Lower lobe of right lung (tissue), 2 donors: ENCODE measurements around the gene ANGPTL8. TPM values are rescaled to one million over a fixed set of nuclear protein-coding genes. Genes with fewer than 3 reads are reported as not detected.
A peak's percentile ranks its signal among the peaks of the same experiment; 100 is the strongest.

Source experiments
- ATAC-seq, 2 donors: fragments of 200-7000 bp; cut with Tn5 transposase; one replicate each; pipeline ENCODE4 v1.9.1; 2020 to 2022; ENCODE audit warnings: mild to moderate bottlenecking in 2 of 2, moderate library complexity in 2 of 2
- DNase-seq: peaks from one replicate; pipeline ENCODE4 v3.0.0-alpha.2; 2020
- H3K27ac ChIP-seq: fragments of 200-600 bp; one replicate; pipeline ENCODE4 v1.8.0; 2022
- H3K27me3 ChIP-seq: fragments of 200-600 bp; one replicate; pipeline ENCODE4 v1.8.0; 2022; ENCODE audit warnings: low read depth
- H3K36me3 ChIP-seq: fragments of 200-600 bp; one replicate; pipeline ENCODE4 v1.8.0; 2022; ENCODE audit warnings: mild to moderate bottlenecking
- H3K4me1 ChIP-seq: fragments of 200-600 bp; one replicate; pipeline ENCODE4 v1.8.0; 2022
- H3K4me3 ChIP-seq: fragments of 200-600 bp; one replicate; pipeline ENCODE4 v1.8.0; 2022; ENCODE audit warnings: mild to moderate bottlenecking
- H3K9me3 ChIP-seq: fragments of 200-600 bp; one replicate; pipeline ENCODE4 v1.8.0; 2022
- intact Hi-C: fragments of 100-400 bp; cut with DNase I; formaldehyde crosslinking; loops from one replicate; pipeline ENCODE4 v1.11.0; 2022
- total RNA-seq: library from RNA; stranded (reverse); fragmentation: NEBNext Ultra II Directional; extraction: Animal tissue kit (Norgen Biotek cat#: 25700); gene quantifications from one replicate; pipeline ENCODE4 v1.2.1, GENCODE V29; 2021
- TF ChIP-seq, protein P1 (sequence below): fragments of 200-600 bp; IDR thresholded peaks from one replicate; pipeline ENCODE4 v1.8.0; 2022; ENCODE audit warnings: antibody characterized with exemption, mild to moderate bottlenecking
- donor health status: DM: no; HTN: yes; CAD: no; lungs with severe emphysema.

The ANGPTL8 gene
- total RNA-seq, 1 donor from 2014 or later: not detected

DNA sequence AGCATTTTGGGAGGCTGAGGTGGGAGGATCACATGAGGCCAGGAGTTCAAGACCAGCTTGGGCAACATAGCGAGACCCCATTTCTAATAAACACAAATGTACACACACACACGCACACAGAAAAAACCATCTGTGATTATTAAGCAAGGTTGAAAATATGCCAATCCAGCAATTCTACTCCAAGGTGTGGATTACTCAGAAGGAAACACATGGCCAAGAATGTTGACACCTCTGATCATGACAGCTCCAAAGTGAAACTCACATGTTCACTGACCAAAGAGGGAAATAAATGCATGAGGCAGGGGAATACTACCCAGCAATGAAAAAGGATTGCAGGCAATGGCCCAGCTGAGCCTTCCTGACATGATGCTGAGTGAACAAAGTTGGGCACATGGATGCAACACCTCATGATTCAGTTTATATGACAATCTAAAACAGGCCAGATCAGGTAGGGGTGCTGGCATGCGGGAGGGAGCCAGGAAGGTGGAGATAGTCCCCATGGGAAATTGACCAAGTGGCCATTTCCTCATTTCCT lies 18.5 kb downstream of the ANGPTL8 start:
- DNase-seq (no peak), ATAC-seq (no peak)
- Histone ChIP-seq H3K4me1 (peaks cover 37% of the 10 kb centered on the region), H3K27me3 (no peaks in the 10 kb centered on the region), H3K27ac (no peak overlapping the region), H3K9me3 (no peaks in the 10 kb centered on the region), H3K36me3 (peaks cover 5% of the 10 kb centered on the region), H3K4me3 (no peak overlapping the region)
- intact Hi-C loops: no loop called here
- TF ChIP-seq, protein P1, sequence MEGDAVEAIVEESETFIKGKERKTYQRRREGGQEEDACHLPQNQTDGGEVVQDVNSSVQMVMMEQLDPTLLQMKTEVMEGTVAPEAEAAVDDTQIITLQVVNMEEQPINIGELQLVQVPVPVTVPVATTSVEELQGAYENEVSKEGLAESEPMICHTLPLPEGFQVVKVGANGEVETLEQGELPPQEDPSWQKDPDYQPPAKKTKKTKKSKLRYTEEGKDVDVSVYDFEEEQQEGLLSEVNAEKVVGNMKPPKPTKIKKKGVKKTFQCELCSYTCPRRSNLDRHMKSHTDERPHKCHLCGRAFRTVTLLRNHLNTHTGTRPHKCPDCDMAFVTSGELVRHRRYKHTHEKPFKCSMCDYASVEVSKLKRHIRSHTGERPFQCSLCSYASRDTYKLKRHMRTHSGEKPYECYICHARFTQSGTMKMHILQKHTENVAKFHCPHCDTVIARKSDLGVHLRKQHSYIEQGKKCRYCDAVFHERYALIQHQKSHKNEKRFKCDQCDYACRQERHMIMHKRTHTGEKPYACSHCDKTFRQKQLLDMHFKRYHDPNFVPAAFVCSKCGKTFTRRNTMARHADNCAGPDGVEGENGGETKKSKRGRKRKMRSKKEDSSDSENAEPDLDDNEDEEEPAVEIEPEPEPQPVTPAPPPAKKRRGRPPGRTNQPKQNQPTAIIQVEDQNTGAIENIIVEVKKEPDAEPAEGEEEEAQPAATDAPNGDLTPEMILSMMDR: no peak

GRCh38 chr19:11260996-11261395 lies 21.6 kb downstream of the ANGPTL8 start:
- intact Hi-C loops: no loop called here
- TF ChIP-seq, protein P1: no peak
- no peak for DNase-seq
- Histone ChIP-seq H3K36me3 (no peaks in the 10 kb centered on the region), H3K4me3 (peak overlapping the region; percentile 77), H3K9me3 (no peaks in the 10 kb centered on the region), H3K27me3 (no peaks in the 10 kb centered on the region), H3K4me1 (peaks cover 41% of the 10 kb centered on the region), H3K27ac (peak overlapping the region; percentile 86)
- no peak for ATAC-seq

DNA sequence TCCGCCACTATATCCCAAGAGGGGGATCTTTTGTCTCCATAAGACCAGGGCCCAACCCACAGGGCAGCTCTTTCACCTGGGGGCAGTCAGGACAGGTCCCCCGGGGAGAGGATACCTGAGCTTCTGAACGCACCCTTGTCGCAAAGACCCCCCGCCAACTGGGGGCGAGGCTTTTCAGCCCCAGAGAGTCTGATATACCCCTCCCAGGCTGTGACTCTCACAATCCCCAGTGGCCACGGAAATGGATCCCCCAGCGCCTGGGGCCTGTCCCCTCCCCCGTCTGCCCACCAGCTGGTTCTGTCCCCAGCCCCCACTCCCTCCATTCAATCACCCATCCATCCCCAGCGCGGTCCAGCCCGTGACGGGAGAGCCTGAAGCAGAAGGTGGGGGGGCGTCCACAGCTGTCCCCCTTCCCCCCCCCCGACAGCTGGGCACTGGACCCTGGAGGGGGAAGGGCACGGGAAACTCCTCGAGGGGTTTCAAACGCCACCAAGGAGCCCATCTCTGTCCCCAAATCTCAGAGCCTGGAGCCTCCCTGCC lies 22.1 kb downstream of the ANGPTL8 start:
- H3K4me3 ChIP-seq: peak overlapping the region; percentile 77
- H3K27ac ChIP-seq: peak overlapping the region; percentile 86
- no peaks in the 10 kb centered on the region for H3K36me3 ChIP-seq
- H3K27me3 ChIP-seq: no peaks in the 10 kb centered on the region
- H3K4me1 ChIP-seq: peaks cover 41% of the 10 kb centered on the region
- DNase-seq (no peak), ATAC-seq (peak; percentile 1 to 6)
- intact Hi-C loops: no loop called here
- TF ChIP-seq, protein P1: no peak
- H3K9me3 ChIP-seq: no peaks in the 10 kb centered on the region

GRCh38 chr19:11261971-11262839 lies 22.8 kb downstream of the ANGPTL8 start, which contains the start of gene DOCK6:
Gene DOCK6 (minus strand): TSS chr19:11262524. CDS start chr19:11262440, 84 bp downstream.
- no peaks in the 10 kb centered on the region for H3K9me3 ChIP-seq
- H3K27ac ChIP-seq: peak within 1 kb of the TSS; percentile 86
- H3K4me1 ChIP-seq: peaks cover 41% of the 10 kb centered on the region
- peak within 1 kb of the TSS; percentile 77 for H3K4me3 ChIP-seq
- DNase-seq (no peak), ATAC-seq (peak; percentile 50 to 51)
- no peaks in the 10 kb centered on the region for H3K27me3 ChIP-seq
- TF ChIP-seq, protein P1: peak; percentile 41
- no peaks in the 10 kb centered on the region for H3K36me3 ChIP-seq
- intact Hi-C loops: no loop called here

DNA sequence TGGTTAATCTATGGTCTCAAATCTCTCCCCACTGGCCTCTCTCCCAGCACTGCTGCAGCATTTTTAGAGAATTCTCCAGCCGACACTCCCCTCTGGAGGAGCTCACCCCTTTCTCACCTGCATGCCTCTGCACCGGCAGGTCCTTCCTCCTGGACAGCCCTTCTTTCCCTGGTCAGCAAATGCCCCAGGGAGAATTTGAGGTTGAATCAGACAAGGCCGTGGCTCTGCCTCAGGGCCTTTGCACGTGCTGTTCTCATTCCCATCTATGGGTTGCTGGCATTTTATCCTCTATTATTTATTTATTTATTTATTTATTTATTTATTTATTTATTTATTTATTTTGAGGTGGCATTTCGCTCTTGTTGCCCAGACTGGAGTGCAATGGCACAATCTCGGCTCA lies 24.3 kb downstream of the ANGPTL8 start:
- Histone ChIP-seq H3K27me3 (no peaks in the 10 kb centered on the region), H3K4me1 (peaks cover 52% of the 10 kb centered on the region), H3K4me3 (no peak overlapping the region), H3K9me3 (no peaks in the 10 kb centered on the region), H3K27ac (no peak overlapping the region), H3K36me3 (no peaks in the 10 kb centered on the region)
- ATAC-seq (no peak), DNase-seq (no peak)
- TF ChIP-seq, protein P1: no peak
- intact Hi-C loops: no loop called here
